ENCODE data around the gene CRABP2. TPM values are rescaled to one million over a fixed set of nuclear protein-coding genes. Genes with fewer than 3 reads are reported as not detected.

Gene CRABP2
- total and polyA plus RNA-seq, 10 donors = 1.2 to 13.1 (median 3.7) TPM

DNA sequence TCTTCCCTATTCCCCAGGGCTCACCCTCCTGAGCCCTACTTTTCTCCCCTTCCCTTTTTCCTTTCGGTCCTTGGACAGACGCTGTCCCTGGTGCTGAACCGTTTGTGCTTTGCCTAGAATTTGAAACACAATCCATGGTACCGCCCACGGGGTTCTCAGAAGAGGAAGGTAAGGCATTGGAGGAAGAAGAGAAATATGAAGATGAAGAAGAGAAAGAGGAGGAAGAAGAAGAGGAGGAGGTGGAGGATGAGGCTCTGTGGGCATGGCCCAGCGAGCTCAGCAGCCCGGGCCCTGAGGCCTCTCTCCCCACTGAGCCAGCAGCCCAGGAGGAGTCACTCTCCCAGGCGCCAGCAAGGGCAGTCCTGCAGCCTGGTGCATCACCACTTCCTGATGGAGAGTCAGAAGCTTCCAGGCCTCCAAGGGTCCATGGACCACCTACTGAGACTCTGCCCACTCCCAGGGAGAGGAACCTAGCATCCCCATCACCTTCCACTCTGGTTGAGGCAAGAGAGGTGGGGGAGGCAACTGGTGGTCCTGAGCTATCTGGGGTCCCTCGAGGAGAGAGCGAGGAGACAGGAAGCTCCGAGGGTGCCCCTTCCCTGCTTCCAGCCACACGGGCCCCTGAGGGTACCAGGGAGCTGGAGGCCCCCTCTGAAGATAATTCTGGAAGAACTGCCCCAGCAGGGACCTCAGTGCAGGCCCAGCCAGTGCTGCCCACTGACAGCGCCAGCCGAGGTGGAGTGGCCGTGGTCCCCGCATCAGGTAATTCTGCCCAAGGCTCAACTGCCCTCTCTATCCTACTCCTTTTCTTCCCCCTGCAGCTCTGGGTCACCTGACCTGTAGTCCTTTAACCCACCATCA lies 53.0 kb downstream of the CRABP2 start:
- DNase-seq = no peak
- 41 to 49% (median 46%) methylated on average over 12 to 16 of the region's 16 CpGs for WGBS, 5 donors
- intact Hi-C loops (cut with DNase I; ENCODE audit: low total_unique reads) = no loop called here
- H3K36me3 ChIP-seq = no peaks in the 10 kb centered on the region
- H3K9me3 ChIP-seq = no peaks in the 10 kb centered on the region
- TF ChIP-seq POLR2A (IDR thresholded peaks at IDR 0.05) = no peak
- TF ChIP-seq POLR2AphosphoS5 (IDR thresholded peaks at IDR 0.05) = no peak
- TF ChIP-seq, protein P1, sequence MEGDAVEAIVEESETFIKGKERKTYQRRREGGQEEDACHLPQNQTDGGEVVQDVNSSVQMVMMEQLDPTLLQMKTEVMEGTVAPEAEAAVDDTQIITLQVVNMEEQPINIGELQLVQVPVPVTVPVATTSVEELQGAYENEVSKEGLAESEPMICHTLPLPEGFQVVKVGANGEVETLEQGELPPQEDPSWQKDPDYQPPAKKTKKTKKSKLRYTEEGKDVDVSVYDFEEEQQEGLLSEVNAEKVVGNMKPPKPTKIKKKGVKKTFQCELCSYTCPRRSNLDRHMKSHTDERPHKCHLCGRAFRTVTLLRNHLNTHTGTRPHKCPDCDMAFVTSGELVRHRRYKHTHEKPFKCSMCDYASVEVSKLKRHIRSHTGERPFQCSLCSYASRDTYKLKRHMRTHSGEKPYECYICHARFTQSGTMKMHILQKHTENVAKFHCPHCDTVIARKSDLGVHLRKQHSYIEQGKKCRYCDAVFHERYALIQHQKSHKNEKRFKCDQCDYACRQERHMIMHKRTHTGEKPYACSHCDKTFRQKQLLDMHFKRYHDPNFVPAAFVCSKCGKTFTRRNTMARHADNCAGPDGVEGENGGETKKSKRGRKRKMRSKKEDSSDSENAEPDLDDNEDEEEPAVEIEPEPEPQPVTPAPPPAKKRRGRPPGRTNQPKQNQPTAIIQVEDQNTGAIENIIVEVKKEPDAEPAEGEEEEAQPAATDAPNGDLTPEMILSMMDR (IDR thresholded peaks at IDR 0.05 in 8 of 11, conservative IDR thresholded peaks at IDR 0.05 in 3 of 11) = no peak
- peaks cover 0 to 100% (median 27%) of the 10 kb centered on the region in 7 donors for H3K27me3 ChIP-seq (replicated peaks in 1 of 7)
- peaks cover 9 to 16% (median 11%) of the 10 kb centered on the region in 6 donors for H3K4me1 ChIP-seq
- H3K27ac ChIP-seq = no peak overlapping the region
- no peak overlapping the region for H3K4me3 ChIP-seq

Other genes starting within 250 kb of the CRABP2 start
- gene MEF2D, start 204.8 kb downstream of the CRABP2 start, total RNA-seq = 100 to 1,000 TPM in 1 of 7 donors, 10 to 100 TPM in 6; 56.0 to 103 (median 71.4) TPM
- 10 to 100 TPM in 1 of 3 donors, 1 to 10 TPM in 2; 7.4 to 22.5 (median 7.6) TPM for gene MEF2D, start 204.8 kb downstream of the CRABP2 start, polyA plus RNA-seq
- 1 to 10 TPM in 3 of 7 donors, under 1 TPM in 4; 0.43 to 2.2 (median 0.86) TPM for gene IQGAP3, start 133.0 kb downstream of the CRABP2 start, total RNA-seq
- gene IQGAP3, start 133.0 kb downstream of the CRABP2 start, polyA plus RNA-seq = under 1 TPM; 0.24 to 0.47 (median 0.35) TPM
- gene TTC24, start 125.9 kb downstream of the CRABP2 start, total RNA-seq = 1 to 10 TPM; 2.3 to 6.4 (median 4.3) TPM
- 1 to 10 TPM; 2.7 to 5.0 (median 2.8) TPM for gene TTC24, start 125.9 kb downstream of the CRABP2 start, polyA plus RNA-seq
- gene NAXE, start 113.8 kb downstream of the CRABP2 start, total RNA-seq = 10 to 100 TPM; 34.7 to 50.5 (median 48.3) TPM
- gene NAXE, start 113.8 kb downstream of the CRABP2 start, polyA plus RNA-seq = 10 to 100 TPM; 48.1 to 74.7 (median 54.8) TPM
- 10 to 100 TPM; 14.9 to 49.6 (median 26.2) TPM for gene GPATCH4, start 104.1 kb downstream of the CRABP2 start, total RNA-seq
- 10 to 100 TPM; 12.3 to 25.4 (median 13.8) TPM for gene GPATCH4, start 104.1 kb downstream of the CRABP2 start, polyA plus RNA-seq
- 1 to 10 TPM in 1 of 7 donors, under 1 TPM in 2, not detected in 4; 0.20 to 1.1 (median 0.46) TPM for gene HAPLN2, start 86.2 kb downstream of the CRABP2 start, total RNA-seq
- under 1 TPM; 0.22 to 0.80 (median 0.27) TPM for gene HAPLN2, start 86.2 kb downstream of the CRABP2 start, polyA plus RNA-seq
- not detected for gene BCAN, start 63.5 kb downstream of the CRABP2 start, total RNA-seq
- gene BCAN, start 63.5 kb downstream of the CRABP2 start, polyA plus RNA-seq = under 1 TPM in 2 of 3 donors, not detected in 1; 0.10 to 0.11 TPM
- gene NES, start 28.2 kb downstream of the CRABP2 start, total RNA-seq = 100 to 1,000 TPM in 2 of 7 donors, 10 to 100 TPM in 5; 36.0 to 146 (median 58.3) TPM
- gene NES, start 28.2 kb downstream of the CRABP2 start, polyA plus RNA-seq = 10 to 100 TPM in 1 of 3 donors, 1 to 10 TPM in 2; 4.3 to 39.5 (median 6.7) TPM
- gene METTL25B, start 22.9 kb upstream of the CRABP2 start, total RNA-seq = 10 to 100 TPM; 23.2 to 41.1 (median 32.4) TPM
- gene METTL25B, start 22.9 kb upstream of the CRABP2 start, polyA plus RNA-seq = 10 to 100 TPM; 33.0 to 43.8 (median 42.9) TPM
- 10 to 100 TPM; 24.0 to 46.7 (median 33.8) TPM for gene ISG20L2, start 23.2 kb upstream of the CRABP2 start, total RNA-seq
- 10 to 100 TPM in 1 of 3 donors, 1 to 10 TPM in 2; 6.6 to 14.4 (median 9.8) TPM for gene ISG20L2, start 23.2 kb upstream of the CRABP2 start, polyA plus RNA-seq
- gene MRPL24, start 35.5 kb upstream of the CRABP2 start, total RNA-seq = 10 to 100 TPM; 15.2 to 45.3 (median 37.3) TPM
- 10 to 100 TPM; 64.8 to 83.5 (median 82.8) TPM for gene MRPL24, start 35.5 kb upstream of the CRABP2 start, polyA plus RNA-seq
- 100 to 1,000 TPM in 4 of 7 donors, 10 to 100 TPM in 3; 80.9 to 143 (median 110) TPM for gene HDGF, start 46.1 kb upstream of the CRABP2 start, total RNA-seq
- 100 to 1,000 TPM in 1 of 3 donors, 10 to 100 TPM in 2; 48.8 to 100 (median 66.0) TPM for gene HDGF, start 46.1 kb upstream of the CRABP2 start, polyA plus RNA-seq
- 10 to 100 TPM; 45.4 to 64.6 (median 57.9) TPM for gene PRCC, start 62.0 kb upstream of the CRABP2 start, total RNA-seq
- gene PRCC, start 62.0 kb upstream of the CRABP2 start, polyA plus RNA-seq = 10 to 100 TPM; 39.1 to 55.9 (median 52.5) TPM
- gene SH2D2A, start 111.3 kb upstream of the CRABP2 start, total RNA-seq = 10 to 100 TPM; 10.4 to 22.1 (median 15.1) TPM
- 1 to 10 TPM; 3.6 to 5.6 (median 5.2) TPM for gene SH2D2A, start 111.3 kb upstream of the CRABP2 start, polyA plus RNA-seq
- gene INSRR, start 153.5 kb upstream of the CRABP2 start, total RNA-seq = under 1 TPM in 3 of 7 donors, not detected in 4; 0.09 TPM
- gene INSRR, start 153.5 kb upstream of the CRABP2 start, polyA plus RNA-seq = under 1 TPM in 1 of 3 donors, not detected in 2; under 0.01 TPM
- 1 to 10 TPM in 1 of 7 donors, under 1 TPM in 3, not detected in 3; 0.18 to 1.4 (median 0.48) TPM for gene NTRK1, start 155.3 kb upstream of the CRABP2 start, total RNA-seq
- under 1 TPM in 2 of 3 donors, not detected in 1; 0.09 to 0.22 TPM for gene NTRK1, start 155.3 kb upstream of the CRABP2 start, polyA plus RNA-seq
- gene PEAR1, start 188.1 kb upstream of the CRABP2 start, total RNA-seq = 10 to 100 TPM; 16.1 to 28.3 (median 24.2) TPM
- 1 to 10 TPM; 1.4 to 6.2 (median 2.6) TPM for gene PEAR1, start 188.1 kb upstream of the CRABP2 start, polyA plus RNA-seq
- gene LRRC71, start 215.0 kb upstream of the CRABP2 start, total RNA-seq = under 1 TPM in 3 of 7 donors, not detected in 4; 0.13 to 0.47 (median 0.23) TPM
- gene LRRC71, start 215.0 kb upstream of the CRABP2 start, polyA plus RNA-seq = under 1 TPM; 0.03 to 0.51 (median 0.43) TPM